Cardiac muscle cell (in vitro differentiated cells and primary cell): ENCODE results near the gene WDR1. TPM values are rescaled to one million over a fixed set of nuclear protein-coding genes. Genes with fewer than 3 reads are reported as not detected.
A peak's percentile ranks its signal among the peaks of the same experiment; 100 is the strongest.

Experiments
- DNase-seq, 2 donors: peaks; one replicate each; pipeline versions ENCODE4 v3.0.0 to v3.0.0-alpha.2; 2010 to 2017; ENCODE audit warnings: low read depth in 1 of 2, low spot score in 1 of 2
- H3K27ac ChIP-seq: fragments of 200-600 bp; sonication (generic); 2 replicates; pipeline ENCODE4 v1.5.1; 2016
- H3K27me3 ChIP-seq: fragments of 200-600 bp; sonication (generic); 2 replicates; pipeline ENCODE4 v1.6.0; 2016; ENCODE audit warnings: control low read depth
- H3K36me3 ChIP-seq: fragments of 200-600 bp; sonication (generic); 2 replicates; pipeline ENCODE4 v1.5.1; 2016; ENCODE audit warnings: control low read depth
- H3K4me1 ChIP-seq: fragments of 200-600 bp; sonication (generic); 2 replicates; pipeline ENCODE4 v1.8.1; 2017; ENCODE audit warnings: low read depth, mild to moderate bottlenecking, mixed run types
- H3K4me3 ChIP-seq: fragments of 200-600 bp; sonication (generic); 2 replicates; pipeline ENCODE4 v1.5.1; 2016; ENCODE audit warnings: mild to moderate bottlenecking
- H3K9me3 ChIP-seq: fragments of 200-600 bp; sonication (generic); 2 replicates; pipeline ENCODE4 v1.5.1; 2017; ENCODE audit warnings: low read depth, mild to moderate bottlenecking, control low read depth
- CTCF ChIP-seq: IDR thresholded peaks from 2 replicates; pipeline ENCODE4 v1.5.1; 2012; ENCODE audit warnings: low read depth, mild to moderate bottlenecking, low read length
- polyA plus RNA-seq: library from polyadenylated mRNA; unstranded; fragments of >200 nt; fragmentation: Nextera tagmentation; extraction: Ambion mirVana; gene quantifications from 2 replicates; pipeline ENCODE4 v1.2.1, GENCODE V29; 2016
- total RNA-seq: library from RNA; depleted of rRNA; stranded (reverse); fragments of >200 nt; gene quantifications from 2 replicates; pipeline ENCODE4 v1.2.3, GENCODE V29; 2016

Gene WDR1
- total and polyA plus RNA-seq, 2 experiments from 2014 or later = 198 to 347 TPM

GRCh38 chr4:10093801-10094552, 22.6 kb downstream of the WDR1 start:
- no peak overlapping the region for H3K4me3 ChIP-seq
- H3K9me3 ChIP-seq = no peaks in the 10 kb centered on the region
- no peaks in the 10 kb centered on the region for H3K27me3 ChIP-seq
- peak; percentile 80 to 98 for DNase-seq
- peak overlapping the region; percentile 97 for H3K27ac ChIP-seq
- no peak for TF ChIP-seq CTCF
- peaks cover 56% of the 10 kb centered on the region for H3K4me1 ChIP-seq
- H3K36me3 ChIP-seq = peaks cover 61% of the 10 kb centered on the region

- Histone ChIP-seq H3K36me3 (peaks cover 58% of the 10 kb centered on the region), H3K27me3 (no peaks in the 10 kb centered on the region), H3K4me1 (peaks cover 56% of the 10 kb centered on the region), H3K9me3 (no peaks in the 10 kb centered on the region), H3K27ac (peak overlapping the region; percentile 97), H3K4me3 (no peak overlapping the region)
- DNase-seq = no peak
- TF ChIP-seq CTCF = no peak
Observed at GRCh38 chr4:10093271-10093621, 23.4 kb downstream of the WDR1 start.

GRCh38 chr4:10092481-10093270, 23.9 kb downstream of the WDR1 start:
- H3K27me3 ChIP-seq = no peaks in the 10 kb centered on the region
- DNase-seq = peak in 1 of 2 donors; percentile 77
- TF ChIP-seq CTCF = no peak
- no peaks in the 10 kb centered on the region for H3K9me3 ChIP-seq
- no peak overlapping the region for H3K4me3 ChIP-seq
- H3K27ac ChIP-seq = peak overlapping the region; percentile 97
- H3K36me3 ChIP-seq = peaks cover 58% of the 10 kb centered on the region
- peaks cover 53% of the 10 kb centered on the region for H3K4me1 ChIP-seq

GRCh38 chr4:10091531-10092181, 24.9 kb downstream of the WDR1 start:
- H3K4me3 ChIP-seq = no peak overlapping the region
- no peak for DNase-seq
- H3K27ac ChIP-seq = peak overlapping the region; percentile 97
- H3K4me1 ChIP-seq = peaks cover 52% of the 10 kb centered on the region
- TF ChIP-seq CTCF = no peak
- H3K9me3 ChIP-seq = no peaks in the 10 kb centered on the region
- H3K27me3 ChIP-seq = no peaks in the 10 kb centered on the region
- peaks cover 58% of the 10 kb centered on the region for H3K36me3 ChIP-seq

GRCh38 chr4:10090467-10091250, 25.9 kb downstream of the WDR1 start:
- no peak for TF ChIP-seq CTCF
- DNase-seq = no peak
- H3K36me3 ChIP-seq = peaks cover 58% of the 10 kb centered on the region
- no peaks in the 10 kb centered on the region for H3K27me3 ChIP-seq
- H3K4me3 ChIP-seq = no peak overlapping the region
- peaks cover 42% of the 10 kb centered on the region for H3K4me1 ChIP-seq
- no peaks in the 10 kb centered on the region for H3K9me3 ChIP-seq
- peak overlapping the region; percentile 97 for H3K27ac ChIP-seq
